Measurements from ENCODE around the gene NT5DC1. TPM values are rescaled to one million over a fixed set of nuclear protein-coding genes. Genes with fewer than 3 reads are reported as not detected.

The NT5DC1 gene
- polyA plus RNA-seq, 3 donors = 18.2 to 39.0 (median 28.3) TPM

DNA sequence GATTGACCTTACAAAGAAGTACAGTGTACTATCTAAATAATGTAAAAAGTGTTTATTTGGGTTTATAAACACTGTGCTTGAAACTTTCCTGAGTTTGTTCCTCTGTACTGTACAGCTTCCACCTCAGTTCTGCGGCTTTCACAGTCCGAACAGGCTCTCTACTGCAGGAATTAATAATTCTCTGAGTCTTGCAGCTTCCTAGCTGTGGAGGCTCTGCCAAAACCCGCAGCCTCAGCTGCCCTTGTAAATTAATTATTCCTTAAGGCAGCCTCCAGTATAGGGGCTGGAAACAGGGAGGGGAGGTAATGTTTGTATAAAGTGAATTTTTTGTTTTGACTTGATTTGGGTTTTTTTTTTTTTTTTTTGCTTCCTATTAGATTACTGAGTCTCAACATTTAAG lies 134.0 kb downstream of the NT5DC1 start:
- intact Hi-C loops (cut with micrococcal nuclease) = no loop called here
- peaks cover 0 to 2% (median 0%) of the 10 kb centered on the region in 3 donors for H3K27me3 Mint-ChIP-seq (ENCODE audit: low read depth in 3 of 3)

DNA sequence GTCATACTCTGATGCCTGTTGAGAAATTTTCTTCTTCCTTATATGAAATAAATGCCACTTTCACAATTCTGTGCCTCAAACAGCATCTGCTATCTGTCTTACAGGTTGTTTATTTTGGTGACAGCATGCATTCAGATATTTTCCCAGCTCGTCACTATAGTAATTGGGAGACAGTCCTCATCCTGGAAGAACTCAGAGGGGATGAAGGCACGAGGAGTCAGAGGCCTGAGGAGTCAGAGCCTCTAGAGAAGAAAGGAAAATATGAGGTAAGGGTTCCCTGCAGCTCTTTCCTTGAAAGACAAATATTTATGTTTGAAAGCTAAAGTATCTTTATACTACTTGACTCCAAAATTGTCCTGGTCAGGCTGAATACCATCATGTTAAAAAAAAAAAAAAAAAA lies 137.4 kb downstream of the NT5DC1 start:
- no peaks in the 10 kb centered on the region for H3K27me3 ChIP-seq (ENCODE audit: control insufficient read depth in 2 of 2, insufficient read depth in 2 of 2, low read length in 2 of 2)
- H3K27ac Mint-ChIP-seq = peak overlapping the region in 1 of 7 donors; percentile 48
- peaks cover 12 to 24% of the 10 kb centered on the region in 2 donors for H3K36me3 ChIP-seq (replicated peaks in 1 of 2; ENCODE audit: control insufficient read depth in 1 of 2, insufficient read depth in 2 of 2, low read length in 2 of 2)
- no peak overlapping the region for H3K4me2 ChIP-seq (replicated peaks; ENCODE audit: extremely low read depth, low read length, poor library complexity, severe bottlenecking)
- no peaks in the 10 kb centered on the region for H3K79me2 ChIP-seq (ENCODE audit: insufficient read depth, low read length)
- no peaks in the 10 kb centered on the region for H4K20me1 ChIP-seq (ENCODE audit: insufficient read depth, low read length)
- no peaks in the 10 kb centered on the region for H3K4me1 ChIP-seq (ENCODE audit: control insufficient read depth in 1 of 2, insufficient read depth in 2 of 2, low read length in 2 of 2)
- H3K4me3 Mint-ChIP-seq = no peak overlapping the region
- H3K36me3 Mint-ChIP-seq = peaks cover 15 to 25% of the 10 kb centered on the region in 2 donors
- H3K4me1 Mint-ChIP-seq = peaks cover 3% of the 10 kb centered on the region
- intact Hi-C loops (cut with micrococcal nuclease) = no loop called here
- peaks cover 0 to 1% (median 0%) of the 10 kb centered on the region in 7 donors for H3K9me3 Mint-ChIP-seq
- no peak overlapping the region for H3K4me3 ChIP-seq (replicated peaks in 1 of 3; ENCODE audit: low read depth in 2 of 3, low read length in 3 of 3)
- TF ChIP-seq, protein P1, sequence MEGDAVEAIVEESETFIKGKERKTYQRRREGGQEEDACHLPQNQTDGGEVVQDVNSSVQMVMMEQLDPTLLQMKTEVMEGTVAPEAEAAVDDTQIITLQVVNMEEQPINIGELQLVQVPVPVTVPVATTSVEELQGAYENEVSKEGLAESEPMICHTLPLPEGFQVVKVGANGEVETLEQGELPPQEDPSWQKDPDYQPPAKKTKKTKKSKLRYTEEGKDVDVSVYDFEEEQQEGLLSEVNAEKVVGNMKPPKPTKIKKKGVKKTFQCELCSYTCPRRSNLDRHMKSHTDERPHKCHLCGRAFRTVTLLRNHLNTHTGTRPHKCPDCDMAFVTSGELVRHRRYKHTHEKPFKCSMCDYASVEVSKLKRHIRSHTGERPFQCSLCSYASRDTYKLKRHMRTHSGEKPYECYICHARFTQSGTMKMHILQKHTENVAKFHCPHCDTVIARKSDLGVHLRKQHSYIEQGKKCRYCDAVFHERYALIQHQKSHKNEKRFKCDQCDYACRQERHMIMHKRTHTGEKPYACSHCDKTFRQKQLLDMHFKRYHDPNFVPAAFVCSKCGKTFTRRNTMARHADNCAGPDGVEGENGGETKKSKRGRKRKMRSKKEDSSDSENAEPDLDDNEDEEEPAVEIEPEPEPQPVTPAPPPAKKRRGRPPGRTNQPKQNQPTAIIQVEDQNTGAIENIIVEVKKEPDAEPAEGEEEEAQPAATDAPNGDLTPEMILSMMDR (IDR thresholded peaks at IDR 0.05) = no peak
- DNase-seq = no peak
- no peaks in the 10 kb centered on the region for H3K9me3 ChIP-seq (replicated peaks in 1 of 2; ENCODE audit: control insufficient read depth in 1 of 2, insufficient read depth in 1 of 2, low read length in 2 of 2)
- no peaks in the 10 kb centered on the region for H3K27me3 Mint-ChIP-seq (ENCODE audit: low read depth in 3 of 3)
- H2AFZ ChIP-seq (ENCODE audit: insufficient read depth, low read depth, low read length, poor library complexity, severe bottlenecking) = no peak overlapping the region
- no peak overlapping the region for H3K9ac ChIP-seq (ENCODE audit: insufficient read depth, low read length, poor library complexity, severe bottlenecking)
- no CpG with 5 or more reads among the region's 2 CpGs for WGBS (ENCODE audit: insufficient coverage)
- H3K27ac ChIP-seq (ENCODE audit: low read depth in 1 of 2, low read length in 2 of 2) = no peak overlapping the region

More for the DNA sequence above, 134.0 kb downstream of the NT5DC1 start:
- TF ChIP-seq, protein P1 (IDR thresholded peaks at IDR 0.05) = no peak
- no peak for DNase-seq
- H3K27me3 ChIP-seq (ENCODE audit: control insufficient read depth in 2 of 2, insufficient read depth in 2 of 2, low read length in 2 of 2) = no peaks in the 10 kb centered on the region
- H3K9ac ChIP-seq (ENCODE audit: insufficient read depth, low read length, poor library complexity, severe bottlenecking) = no peak overlapping the region
- no peak overlapping the region for H3K4me2 ChIP-seq (replicated peaks; ENCODE audit: extremely low read depth, low read length, poor library complexity, severe bottlenecking)
- H3K4me3 ChIP-seq (replicated peaks in 1 of 3; ENCODE audit: low read depth in 2 of 3, low read length in 3 of 3) = no peak overlapping the region
- Mint-ChIP-seq H3K36me3 (peaks cover 18% of the 10 kb centered on the region in 2 donors), H3K4me3 (no peak overlapping the region), H3K4me1 (peaks cover 3% of the 10 kb centered on the region), H3K9me3 (no peaks in the 10 kb centered on the region), H3K27ac (no peak overlapping the region)
- H3K4me1 ChIP-seq (ENCODE audit: control insufficient read depth in 1 of 2, insufficient read depth in 2 of 2, low read length in 2 of 2) = no peaks in the 10 kb centered on the region
- WGBS (ENCODE audit: insufficient coverage) = no CpG with 5 or more reads among the region's 3 CpGs
- peaks cover 9 to 25% of the 10 kb centered on the region in 2 donors for H3K36me3 ChIP-seq (replicated peaks in 1 of 2; ENCODE audit: control insufficient read depth in 1 of 2, insufficient read depth in 2 of 2, low read length in 2 of 2)
- no peak overlapping the region for H2AFZ ChIP-seq (ENCODE audit: insufficient read depth, low read depth, low read length, poor library complexity, severe bottlenecking)
- H4K20me1 ChIP-seq (ENCODE audit: insufficient read depth, low read length) = no peaks in the 10 kb centered on the region
- H3K79me2 ChIP-seq (ENCODE audit: insufficient read depth, low read length) = no peaks in the 10 kb centered on the region
- no peak overlapping the region for H3K27ac ChIP-seq (ENCODE audit: low read depth in 1 of 2, low read length in 2 of 2)
- H3K9me3 ChIP-seq (replicated peaks in 1 of 2; ENCODE audit: control insufficient read depth in 1 of 2, insufficient read depth in 1 of 2, low read length in 2 of 2) = no peaks in the 10 kb centered on the region
